ENCODE results near the gene GGA1. TPM values are rescaled to one million over a fixed set of nuclear protein-coding genes. Genes with fewer than 3 reads are reported as not detected.

Gene GGA1
- total and polyA plus RNA-seq, 2 experiments from 2014 or later = 29.7 TPM

GRCh38 chr22:37563153-37564081, 45.2 kb upstream of the GGA1 start:
- H3F3A ChIP-seq (ENCODE audit: insufficient read depth) = peaks cover 40% of the 10 kb centered on the region
- WGBS, 2 experiments (ENCODE audit: low coverage in 1 of 2, low lambda C conversion rate in 2 of 2, missing lambda C conversion rate in 2 of 2) = 14 to 17% methylated on average over 14 of the region's 14 CpGs
- no peaks in the 10 kb centered on the region for H3K9me3 ChIP-seq (ENCODE audit: low read depth)
- peaks cover 44% of the 10 kb centered on the region for H3K4me1 ChIP-seq (ENCODE audit: insufficient read depth)
- H3K4me2 ChIP-seq (ENCODE audit: unreplicated experiment) = peak overlapping the region; percentile 91
- H3K27me3 ChIP-seq (replicated peaks; ENCODE audit: insufficient read depth) = no peaks in the 10 kb centered on the region
- TF ChIP-seq EZH2phosphoT487 (IDR thresholded peaks at IDR 0.05; ENCODE audit: insufficient read depth, low read depth) (no peak), EZH2 (IDR thresholded peaks at IDR 0.05; ENCODE audit: insufficient read depth, poor library complexity, severe bottlenecking) (no peak)
- DNase-seq = peak; percentile 98
- in situ Hi-C loops (cut with MboI) = no loop called here
- H3K36me3 ChIP-seq (ENCODE audit: low read depth) = peaks cover 23% of the 10 kb centered on the region; the same call in 1 of the 2 replicates
- H2AFZ ChIP-seq = no peak overlapping the region
- peak overlapping the region; percentile 90 for H3K4me3 ChIP-seq
- H3K79me2 ChIP-seq (ENCODE audit: insufficient read depth) = peaks cover 84% of the 10 kb centered on the region
- peak overlapping the region; percentile 94 for H3K27ac ChIP-seq
- peak overlapping the region; percentile 95 for H3K9ac ChIP-seq
- no peaks in the 10 kb centered on the region for H3K9me2 ChIP-seq (ENCODE audit: insufficient read depth)
- H4K20me1 ChIP-seq (ENCODE audit: insufficient read depth) = peaks cover 18% of the 10 kb centered on the region; the same call in 1 of the 2 replicates

- H3K9me3 ChIP-seq (ENCODE audit: low read depth) = no peaks in the 10 kb centered on the region
- DNase-seq = peak; percentile 40
- H2AFZ ChIP-seq = no peak overlapping the region
- no peaks in the 10 kb centered on the region for H3K27me3 ChIP-seq (replicated peaks; ENCODE audit: insufficient read depth)
- peak overlapping the region; percentile 49 for H3K4me2 ChIP-seq (ENCODE audit: unreplicated experiment)
- H4K20me1 ChIP-seq (ENCODE audit: insufficient read depth) = peaks cover 18% of the 10 kb centered on the region; the same call in 1 of the 2 replicates
- in situ Hi-C loops (cut with MboI) = no loop called here
- no peak for TF ChIP-seq EZH2 (IDR thresholded peaks at IDR 0.05; ENCODE audit: insufficient read depth, poor library complexity, severe bottlenecking)
- no peak for TF ChIP-seq EZH2phosphoT487 (IDR thresholded peaks at IDR 0.05; ENCODE audit: insufficient read depth, low read depth)
- H3F3A ChIP-seq (ENCODE audit: insufficient read depth) = peaks cover 40% of the 10 kb centered on the region
- H3K9me2 ChIP-seq (ENCODE audit: insufficient read depth) = no peaks in the 10 kb centered on the region
- H3K36me3 ChIP-seq (ENCODE audit: low read depth) = peaks cover 23% of the 10 kb centered on the region; the same call in 1 of the 2 replicates
- peaks cover 92% of the 10 kb centered on the region for H3K79me2 ChIP-seq (ENCODE audit: insufficient read depth)
- peak overlapping the region; percentile 65 for H3K9ac ChIP-seq
- peak overlapping the region; percentile 79 for H3K27ac ChIP-seq
- peaks cover 44% of the 10 kb centered on the region for H3K4me1 ChIP-seq (ENCODE audit: insufficient read depth)
- WGBS, 2 experiments (ENCODE audit: low coverage in 1 of 2, low lambda C conversion rate in 2 of 2, missing lambda C conversion rate in 2 of 2) = 79 to 84% methylated on average over 7 of the region's 7 CpGs
- peak overlapping the region; percentile 62 for H3K4me3 ChIP-seq
These were observed 44.4 kb upstream of the GGA1 start for GRCh38 chr22:37564111-37564711.

GRCh38 chr22:37565830-37566229, 42.8 kb upstream of the GGA1 start:
- Histone ChIP-seq H3K27me3 (replicated peaks; ENCODE audit: insufficient read depth) (no peaks in the 10 kb centered on the region), H3K27ac (no peak overlapping the region), H3K4me3 (no peak overlapping the region), H3K79me2 (ENCODE audit: insufficient read depth) (peaks cover 96% of the 10 kb centered on the region), H2AFZ (no peak overlapping the region), H3K36me3 (ENCODE audit: low read depth) (peaks cover 32% of the 10 kb centered on the region; the same call in 1 of the 2 replicates), H3K9me3 (ENCODE audit: low read depth) (no peaks in the 10 kb centered on the region), H3K4me1 (ENCODE audit: insufficient read depth) (peaks cover 38% of the 10 kb centered on the region), H3K9me2 (ENCODE audit: insufficient read depth) (no peaks in the 10 kb centered on the region), H3F3A (ENCODE audit: insufficient read depth) (peaks cover 52% of the 10 kb centered on the region), H4K20me1 (ENCODE audit: insufficient read depth) (peaks cover 18% of the 10 kb centered on the region; the same call in 1 of the 2 replicates), H3K9ac (no peak overlapping the region), H3K4me2 (ENCODE audit: unreplicated experiment) (no peak overlapping the region)
- no peak for DNase-seq
- in situ Hi-C loops (cut with MboI) = no loop called here
- 65 to 71% methylated on average over 17 of the region's 17 CpGs for WGBS, 2 experiments (ENCODE audit: low coverage in 1 of 2, low lambda C conversion rate in 2 of 2, missing lambda C conversion rate in 2 of 2)
- TF ChIP-seq EZH2 (IDR thresholded peaks at IDR 0.05; ENCODE audit: insufficient read depth, poor library complexity, severe bottlenecking) (no peak), EZH2phosphoT487 (IDR thresholded peaks at IDR 0.05; ENCODE audit: insufficient read depth, low read depth) (no peak)

DNA sequence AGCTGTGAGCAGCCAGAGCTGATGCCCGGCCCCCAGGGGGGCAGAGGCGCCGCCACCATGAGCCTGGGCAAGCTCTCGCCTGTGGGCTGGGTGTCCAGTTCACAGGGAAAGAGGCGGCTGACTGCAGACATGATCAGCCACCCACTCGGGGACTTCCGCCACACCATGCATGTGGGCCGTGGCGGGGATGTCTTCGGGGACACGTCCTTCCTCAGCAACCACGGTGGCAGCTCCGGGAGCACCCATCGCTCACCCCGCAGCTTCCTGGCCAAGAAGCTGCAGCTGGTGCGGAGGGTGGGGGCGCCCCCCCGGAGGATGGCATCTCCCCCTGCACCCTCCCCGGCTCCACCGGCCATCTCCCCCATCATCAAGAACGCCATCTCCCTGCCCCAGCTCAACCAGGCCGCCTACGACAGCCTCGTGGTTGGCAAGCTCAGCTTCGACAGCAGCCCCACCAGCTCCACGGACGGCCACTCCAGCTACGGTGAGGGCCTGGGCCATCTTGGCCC, 42.3 kb upstream of the GGA1 start:
- no peak for DNase-seq
- Histone ChIP-seq H3K4me2 (ENCODE audit: unreplicated experiment) (no peak overlapping the region), H3K27ac (no peak overlapping the region), H3F3A (ENCODE audit: insufficient read depth) (peaks cover 57% of the 10 kb centered on the region), H4K20me1 (ENCODE audit: insufficient read depth) (peaks cover 18% of the 10 kb centered on the region; the same call in 1 of the 2 replicates), H3K9me2 (ENCODE audit: insufficient read depth) (no peaks in the 10 kb centered on the region), H3K27me3 (replicated peaks; ENCODE audit: insufficient read depth) (no peaks in the 10 kb centered on the region), H3K9me3 (ENCODE audit: low read depth) (no peaks in the 10 kb centered on the region), H3K4me1 (ENCODE audit: insufficient read depth) (peaks cover 38% of the 10 kb centered on the region), H3K79me2 (ENCODE audit: insufficient read depth) (peaks cover 90% of the 10 kb centered on the region), H3K9ac (no peak overlapping the region), H2AFZ (no peak overlapping the region), H3K4me3 (no peak overlapping the region), H3K36me3 (ENCODE audit: low read depth) (peaks cover 32% of the 10 kb centered on the region; the same call in 1 of the 2 replicates)
- in situ Hi-C loops (cut with MboI) = no loop called here
- WGBS, 2 experiments (ENCODE audit: low coverage in 1 of 2, low lambda C conversion rate in 2 of 2, missing lambda C conversion rate in 2 of 2) = 83 to 93% methylated on average over 22 to 26 of the region's 28 CpGs
- TF ChIP-seq EZH2phosphoT487 (IDR thresholded peaks at IDR 0.05; ENCODE audit: insufficient read depth, low read depth) = no peak
- TF ChIP-seq EZH2 (IDR thresholded peaks at IDR 0.05; ENCODE audit: insufficient read depth, poor library complexity, severe bottlenecking) = no peak
